Right lobe of liver (tissue), 6 donors: ENCODE data around the gene UBALD2. TPM values are rescaled to one million over a fixed set of nuclear protein-coding genes. Genes with fewer than 3 reads are reported as not detected.
"Not testable (repeated sequence)": the region's sequence is repeated elsewhere in the genome, so short reads cannot be mapped to it uniquely, and the experiment has no call there.

Experiments
- ATAC-seq, 4 donors: fragments of 200-7000 bp; cut with Tn5 transposase; one replicate each; pipeline ENCODE4 v1.9.1; 2020; ENCODE audit warnings: mild to moderate bottlenecking in 4 of 4, moderate library complexity in 4 of 4
- DNase-seq, 3 donors: peaks; one replicate each; pipeline ENCODE4 v3.0.0-alpha.2; 2020
- H3K27ac ChIP-seq, 3 donors: fragments of 200-600 bp; one replicate each; pipeline ENCODE4 v1.8.0; 2022
- H3K27me3 ChIP-seq, 2 donors: fragments of 200-600 bp; one replicate each; pipeline ENCODE4 v1.8.0; 2022
- H3K36me3 ChIP-seq, 4 donors: fragments of 200-600 bp; sonication (generic) in 1 of 4; one replicate each; pipeline versions ENCODE4 v1.5.1 to v1.8.0; 2017 to 2022; ENCODE audit warnings: control low read depth in 1 of 4
- H3K4me1 ChIP-seq, 4 donors: fragments of 200-600 bp; sonication (generic) in 1 of 4; one replicate each; pipeline versions ENCODE4 v1.5.1 to v1.8.0; 2017 to 2022; ENCODE audit warnings: control low read depth in 1 of 4
- H3K4me3 ChIP-seq, 3 donors: fragments of 200-600 bp; one replicate each; pipeline ENCODE4 v1.8.0; 2022
- H3K9me3 ChIP-seq, 4 donors: fragments of 200-600 bp; sonication (generic) in 1 of 4; one replicate each; pipeline versions ENCODE4 v1.5.1 to v1.8.0; 2017 to 2022; ENCODE audit warnings: control low read depth in 1 of 4
- CTCF ChIP-seq, 4 donors: fragments of 200-600 bp in 3 of 4; fragments of 450-650 bp in 1 of 4; IDR thresholded peaks; one replicate each; pipeline versions ENCODE4 v1.5.1 to v1.8.0; 2016 to 2022; ENCODE audit warnings: antibody characterized with exemption in 4 of 4, mild to moderate bottlenecking in 2 of 4
- POLR2A ChIP-seq: fragments of 450-650 bp; IDR thresholded peaks from one replicate; pipeline ENCODE4 v1.6.1; 2017; ENCODE audit warnings: antibody characterized with exemption, mild to moderate bottlenecking
- WGBS: methylation state at CpG from one replicate; pipeline ENCODE4 v1.1.6; 2018; ENCODE audit warnings: low coverage, low lambda C conversion rate; ENCODE audit not compliant: insufficient coverage; ENCODE audit errors: missing lambda C conversion rate; 5-methylcytosine and 5-hydroxymethylcytosine counted together
- intact Hi-C, 2 donors: fragments of 100-400 bp; cut with DNase I; formaldehyde crosslinking; loops; one replicate each; pipeline versions ENCODE4 v1.11.2 to v1.14.1; 2022
- total RNA-seq, 6 experiments: library from RNA; depleted of rRNA in 2 of 6; stranded (reverse); fragments of >200 nt in 2 of 6; fragmentation: NEBNext Ultra II Directional in 3 of 6; extraction: Animal tissue kit (Norgen Biotek cat#: 25700) in 3 of 6; gene quantifications; one replicate each; pipeline versions ENCODE4 v1.1.0 to v1.2.4, GENCODE V29; 2016 to 2023
- donor health status: DM: no; HTN: yes; CAD: no.
- donor health status: DM: no; HTN: no; CAD: no.
- donor health status: DM: no; HTN: no; CAD: no.
- donor health status: DM: no; HTN: yes; CAD: no.
- donor health status: DM: no; HTN: yes; CAD: no.

Gene UBALD2
- total RNA-seq, 6 experiments from 2014 or later, result 7.3 to 17.9 (median 14.5) TPM

- no peak overlapping the region for H3K4me3 ChIP-seq
- DNase-seq (no peak), ATAC-seq (no peak)
- H3K27me3 ChIP-seq, result no peaks in the 10 kb centered on the region
- H3K9me3 ChIP-seq, result no peaks in the 10 kb centered on the region
- TF ChIP-seq POLR2A, result no peak
- TF ChIP-seq CTCF (IDR thresholded peaks at IDR 0.05), result no peak
- 72% methylated on average over 3 of the region's 4 CpGs for WGBS
- intact Hi-C loops, result no loop called here
- H3K4me1 ChIP-seq, result no peaks in the 10 kb centered on the region
- no peak overlapping the region for H3K27ac ChIP-seq
- H3K36me3 ChIP-seq, result peaks cover 0 to 5% (median 0%) of the 10 kb centered on the region in 4 donors
Measured at GRCh38 chr17:76296186-76296585, 31.0 kb downstream of the UBALD2 start.

- intact Hi-C loops, result no loop called here
Measured at GRCh38 chr17:76296889-76297288, 31.7 kb downstream of the UBALD2 start.

DNA sequence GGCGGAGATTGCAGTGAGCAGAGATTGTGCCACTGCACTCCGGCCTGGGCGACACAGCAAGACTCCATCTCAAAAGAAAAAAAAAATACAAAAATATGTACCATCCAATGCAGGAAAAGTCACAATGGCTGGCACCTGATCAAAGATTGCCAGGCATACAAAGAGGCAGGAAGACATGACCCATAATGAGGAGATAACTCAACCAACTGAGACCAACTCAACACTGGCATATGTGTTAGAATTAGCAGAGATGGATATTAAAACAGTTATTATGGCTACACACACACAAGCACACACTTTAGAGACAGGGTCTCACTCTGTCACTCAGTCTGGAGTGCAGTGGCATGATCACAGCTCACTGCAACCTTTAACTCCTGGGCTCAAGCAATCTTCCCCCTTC, 32.3 kb downstream of the UBALD2 start:
- DNase-seq, result no peak
- no peak for ATAC-seq
- no peak overlapping the region for H3K4me3 ChIP-seq
- H3K4me1 ChIP-seq, result no peaks in the 10 kb centered on the region
- H3K36me3 ChIP-seq, result peaks cover 0 to 5% (median 0%) of the 10 kb centered on the region in 4 donors
- intact Hi-C loops, result no loop called here
- H3K9me3 ChIP-seq, result no peaks in the 10 kb centered on the region
- H3K27ac ChIP-seq, result no peak overlapping the region
- no peaks in the 10 kb centered on the region for H3K27me3 ChIP-seq
- WGBS, result 92% methylated on average over 3 of the region's 3 CpGs
- no peak for TF ChIP-seq CTCF (IDR thresholded peaks at IDR 0.05)
- TF ChIP-seq POLR2A, result no peak

More at GRCh38 chr17:76296889-76297288, 31.7 kb downstream of the UBALD2 start:
- Histone ChIP-seq H3K27ac (no peak overlapping the region), H3K27me3 (no peaks in the 10 kb centered on the region), H3K9me3 (no peaks in the 10 kb centered on the region), H3K4me1 (no peaks in the 10 kb centered on the region), H3K36me3 (peaks cover 0 to 5% (median 0%) of the 10 kb centered on the region in 4 donors), H3K4me3 (no peak overlapping the region)
- WGBS, result 98% methylated on average over 5 of the region's 5 CpGs
- TF ChIP-seq POLR2A (no peak), CTCF (IDR thresholded peaks at IDR 0.05) (no peak)
- no peak for ATAC-seq
- DNase-seq, result no peak

DNA sequence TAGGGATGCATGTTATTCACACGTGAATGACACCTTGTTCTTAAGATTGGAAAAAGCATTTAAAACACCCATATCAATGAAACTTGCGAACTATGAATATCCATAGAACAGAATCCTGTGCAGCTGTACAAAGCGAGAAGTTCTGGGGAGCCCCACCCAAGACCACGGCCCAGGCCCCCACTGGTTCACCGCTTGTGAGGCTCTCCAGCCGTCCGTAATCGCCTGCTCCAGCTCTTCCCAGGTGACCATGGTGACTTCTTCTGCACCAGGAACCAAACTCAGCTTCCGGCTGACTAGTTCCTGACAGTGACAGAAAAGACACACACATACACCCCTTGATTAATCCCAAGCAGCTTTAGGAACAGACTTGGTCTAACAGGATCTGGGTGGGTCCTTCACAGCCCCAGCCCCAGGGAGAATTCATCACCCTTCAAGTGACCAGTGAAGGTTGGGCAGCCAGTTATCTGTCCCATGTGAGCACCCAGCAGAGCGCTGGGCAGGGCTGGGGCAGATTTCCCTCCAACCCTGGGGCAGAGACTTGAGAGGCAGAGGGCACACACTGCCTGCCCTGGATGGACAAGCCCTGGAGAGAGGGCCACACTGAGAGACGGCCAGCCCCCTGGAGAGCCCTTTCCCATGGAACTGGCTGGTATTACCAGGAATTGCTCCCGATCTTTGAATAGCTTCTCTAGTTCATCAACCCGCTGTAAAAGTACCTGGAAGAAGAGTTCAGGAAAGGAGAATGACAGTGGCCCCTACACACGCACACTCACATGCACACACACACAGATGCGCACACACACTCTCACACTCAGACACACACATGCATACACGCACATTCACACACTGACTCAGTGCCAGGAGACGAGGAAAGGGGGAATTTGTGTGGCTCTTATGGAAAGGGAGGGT, 39.3 kb downstream of the UBALD2 start:
- H3K27ac ChIP-seq, result no peak overlapping the region
- ATAC-seq, result peak in 1 of 4 donors; percentile 9
- no peaks in the 10 kb centered on the region for H3K9me3 ChIP-seq
- peaks cover 0 to 3% (median 0%) of the 10 kb centered on the region in 4 donors for H3K36me3 ChIP-seq
- no peak overlapping the region for H3K4me3 ChIP-seq
- no peak for TF ChIP-seq POLR2A
- no peak for TF ChIP-seq CTCF (IDR thresholded peaks at IDR 0.05)
- no peak for DNase-seq
- 63% methylated on average over 9 of the region's 17 CpGs for WGBS
- no peaks in the 10 kb centered on the region for H3K27me3 ChIP-seq
- no peaks in the 10 kb centered on the region for H3K4me1 ChIP-seq
- intact Hi-C loops, result loop anchor here (5.0 kb wide), 2 partner anchors 83 to 93 kb away; no protein-coding TSS in a partner anchor

DNA sequence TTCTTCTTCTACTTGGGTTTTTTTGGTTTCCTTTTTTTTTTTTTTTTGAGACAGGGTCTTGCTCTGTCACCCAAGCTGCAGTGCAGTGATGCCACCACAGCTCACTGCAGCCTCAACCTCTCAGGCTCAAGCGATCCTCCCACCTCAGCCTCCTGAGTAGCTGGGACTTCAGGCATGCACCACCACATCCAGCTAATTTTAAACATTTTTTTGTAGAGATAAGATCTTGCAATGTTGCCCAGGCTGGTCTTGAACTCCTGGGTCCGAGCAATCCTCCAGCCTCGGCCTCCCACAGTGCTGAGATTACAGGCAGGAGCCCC, 39.9 kb downstream of the UBALD2 start:
- H3K4me1 ChIP-seq, H3K4me3 ChIP-seq, H3K9me3 ChIP-seq, H3K36me3 ChIP-seq, ATAC-seq, H3K27ac ChIP-seq, H3K27me3 ChIP-seq, DNase-seq: not testable (repeated sequence)
- WGBS, result 60% methylated on average over 1 of the region's 3 CpGs
- intact Hi-C loops, result loop anchor here (5.0 kb wide), 2 partner anchors 82 to 92 kb away; no protein-coding TSS in a partner anchor
